SHP77 (cell line): Measurements from ENCODE around the gene CFDP1.

ENCODE experiments used
- DNase-seq, 2 experiments: peaks; one replicate each; lab custom pipeline; 2025; lab: John Stamatoyannopoulos, UW

Gene CFDP1

GRCh38 chr16:75250089-75250808 lies 183.1 kb downstream of the CFDP1 start:
- DNase-seq, result no peak

DNA sequence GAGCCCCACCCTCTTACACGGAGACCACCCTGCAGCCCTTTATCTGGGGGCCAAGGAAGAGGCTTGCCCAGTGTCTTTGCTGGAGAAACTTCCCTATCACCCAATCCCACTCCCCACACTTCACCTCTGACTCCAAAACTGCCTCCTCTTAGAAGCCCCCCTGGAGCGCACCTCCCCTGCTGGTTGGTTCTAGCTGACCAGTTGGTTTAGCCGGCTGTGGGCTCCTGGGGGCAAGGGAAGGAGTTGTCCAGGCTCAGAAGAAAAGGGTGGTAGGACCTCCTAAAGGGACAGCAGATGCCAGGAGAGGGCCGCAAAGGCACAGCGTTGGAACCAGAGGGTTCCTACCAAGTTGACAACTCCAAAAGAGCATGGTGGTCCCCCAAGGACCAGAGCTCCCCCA lies 183.9 kb downstream of the CFDP1 start:
- no peak for DNase-seq

GRCh38 chr16:75248536-75249380 lies 184.5 kb downstream of the CFDP1 start:
- DNase-seq, result no peak

- no peak for DNase-seq
Measured at GRCh38 chr16:75248142-75248535, 185.2 kb downstream of the CFDP1 start.

DNA sequence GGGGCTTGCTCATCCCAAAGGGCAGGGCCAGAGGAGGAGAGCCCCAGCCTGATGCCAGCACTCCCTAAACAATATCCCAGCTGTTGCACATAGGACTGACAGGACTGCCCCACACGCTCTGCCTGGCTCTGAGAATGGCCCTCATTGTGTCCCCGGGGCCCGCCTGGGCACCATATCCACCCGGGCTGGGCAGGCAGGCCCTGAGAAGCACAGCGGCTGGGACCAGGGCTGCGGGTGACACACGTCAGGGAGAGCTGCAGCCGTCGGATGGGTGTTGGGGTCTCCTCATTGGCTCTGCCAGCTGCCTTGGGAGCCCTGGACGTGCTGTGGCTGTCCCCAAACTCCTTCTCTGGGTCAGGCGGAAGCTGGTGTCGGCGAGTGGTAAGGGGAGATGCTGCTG lies 186.1 kb downstream of the CFDP1 start:
- DNase-seq, result no peak

GRCh38 chr16:75246504-75247205 lies 186.6 kb downstream of the CFDP1 start:
- DNase-seq, result no peak

GRCh38 chr16:75244844-75245758 lies 188.2 kb downstream of the CFDP1 start:
- no peak for DNase-seq

DNA sequence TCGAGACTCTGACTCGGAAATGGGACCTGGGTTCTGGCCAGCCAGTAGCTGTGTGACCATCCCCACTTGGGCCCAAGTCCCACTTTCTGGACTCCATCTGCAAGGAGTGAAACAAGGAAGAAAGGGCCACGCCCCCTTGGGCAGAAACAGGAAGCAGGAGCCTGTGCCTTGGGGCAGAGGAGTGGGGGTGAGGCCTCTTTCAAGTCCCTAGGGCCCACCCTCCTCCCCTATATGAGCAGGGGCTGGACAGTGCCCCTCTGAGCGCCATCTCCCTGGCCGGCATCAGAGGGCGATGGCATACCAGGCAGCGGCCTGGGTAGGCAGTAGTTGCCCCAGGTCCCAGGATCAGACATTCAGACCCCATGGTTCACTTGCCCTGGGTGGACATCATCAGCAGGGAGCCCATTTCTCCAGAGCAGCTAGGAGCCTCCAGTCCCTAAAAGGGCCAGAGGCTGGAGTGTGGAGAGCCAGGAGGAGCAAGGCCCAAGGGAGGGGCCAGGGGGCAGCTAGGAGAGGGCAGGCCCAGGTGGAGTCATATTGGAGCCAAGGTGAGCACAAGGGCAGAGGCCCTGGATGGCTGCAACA lies 189.0 kb downstream of the CFDP1 start:
- no peak for DNase-seq
